HCT116 (cell line): ENCODE data around the gene AOC1. TPM values are rescaled to one million over a fixed set of nuclear protein-coding genes. Genes with fewer than 3 reads are reported as not detected.

ENCODE experiments used
- ATAC-seq: fragments of 200-7000 bp; cut with Tn5 transposase; 2 replicates; pipeline ENCODE4 v1.9.1; 2020; ENCODE audit warnings: mild to moderate bottlenecking, moderate library complexity
- BruUV-seq: library from RNA; stranded (reverse); fragments of 400-500 nt; replicated peaks from 2 replicates; lab custom pipeline; 2021; lab: Mats Ljungman, UMichigan
- CTCF ChIA-PET: fragments of 300-600 bp; sonication (Branson Sonifier 250); formaldehyde crosslinking; loops from one replicate; lab custom pipeline; 2021; ENCODE audit warnings: antibody characterized with exemption; lab: Charles Lee
- POLR2A ChIA-PET: fragments of 300-600, 350-600 bp; sonication (Branson Sonifier 250); formaldehyde crosslinking; loops from one replicate; lab custom pipeline; 2021; ENCODE audit warnings: antibody characterized with exemption; lab: Charles Lee
- RAD21 ChIA-PET, 2 experiments: fragments of 300-600 bp; sonication (Branson Sonifier 250); formaldehyde crosslinking; loops; one replicate each; lab custom pipeline; 2023; ENCODE audit warnings: low total read pairs in 2 of 2; ENCODE audit not compliant: uncharacterized antibody in 2 of 2, unreplicated experiment in 2 of 2, low non-redundant PET in 1 of 2; lab: Charles Lee
- DNase-seq: peaks from one replicate; pipeline ENCODE4 v3.0.0-alpha.2; 2010; ENCODE audit warnings: low read depth, low spot score
- H2AFZ ChIP-seq: fragments of 200-600 bp; shearing (Covaris generic), sonication (generic); 2 replicates; pipeline ENCODE4 v1.6.1; 2017; ENCODE audit warnings: low read depth, mixed run types, mixed read lengths, antibody characterized with exemption, low read length; ENCODE audit not compliant: poor library complexity, severe bottlenecking
- H3K27ac ChIP-seq: 2 replicates; pipeline ENCODE4 v1.5.1; 2012; ENCODE audit warnings: low read depth, low read length
- H3K27me3 ChIP-seq: fragments of 200-600 bp; sonication (generic); 2 replicates; pipeline ENCODE4 v1.6.1; 2016; ENCODE audit warnings: mixed run types, low read length, mixed read lengths; ENCODE audit not compliant: insufficient read depth
- H3K36me3 ChIP-seq, 2 experiments: fragments of 200-500 bp in 1 of 2; fragments of 200-600 bp in 1 of 2; sonication (Bioruptor generic) in 1 of 2; sonication (generic) in 1 of 2; 2 replicates each; pipeline versions ENCODE4 v1.5.1 to v1.6.1; 2014 to 2016; ENCODE audit warnings: low read length in 2 of 2, inconsistent platforms in 1 of 2, mixed read lengths in 1 of 2, mixed run types in 1 of 2; ENCODE audit not compliant: insufficient read depth in 2 of 2, control insufficient read depth in 1 of 2
- H3K4me1 ChIP-seq, 2 experiments: fragments of 200-600 bp in 1 of 2; sonication (generic) in 1 of 2; 2 replicates each; pipeline versions ENCODE4 v1.5.1 to v1.6.1; 2012 to 2017; ENCODE audit warnings: low read length in 2 of 2, inconsistent platforms in 1 of 2, mild to moderate bottlenecking in 1 of 2, mixed read lengths in 1 of 2, mixed run types in 1 of 2, moderate library complexity in 1 of 2; ENCODE audit not compliant: insufficient read depth in 2 of 2, control insufficient read depth in 1 of 2
- H3K4me2 ChIP-seq: fragments of 200-600 bp; sonication (generic); 2 replicates; pipeline ENCODE4 v1.6.1; 2017; ENCODE audit warnings: mixed run types, low read length, mixed read lengths
- H3K4me3 ChIP-seq, 2 experiments: fragments of 200-600 bp in 1 of 2; sonication (generic) in 1 of 2; replicated peaks in 1 of 2; 2 replicates each; pipeline ENCODE4 v1.5.1; 2011 to 2016; ENCODE audit warnings: low read length in 2 of 2, control low read depth in 1 of 2, low read depth in 1 of 2, mild to moderate bottlenecking in 1 of 2, mixed read lengths in 1 of 2, mixed run types in 1 of 2
- H3K79me2 ChIP-seq: fragments of 200-600 bp; sonication (generic); 2 replicates; pipeline ENCODE4 v1.6.1; 2017; ENCODE audit warnings: mild to moderate bottlenecking, mixed run types, low read length, moderate library complexity, mixed read lengths; ENCODE audit not compliant: insufficient read depth
- H3K9ac ChIP-seq: fragments of 200-600 bp; sonication (generic); 2 replicates; pipeline ENCODE4 v1.6.1; 2016; ENCODE audit warnings: low read length, mixed read lengths
- H3K9me2 ChIP-seq: fragments of 200-600 bp; sonication (generic), shearing (Covaris generic); 2 replicates; pipeline ENCODE4 v1.6.1; 2017; ENCODE audit warnings: mixed run types, mild to moderate bottlenecking, moderate library complexity; ENCODE audit not compliant: insufficient read depth
- H3K9me3 ChIP-seq, 2 experiments: fragments of 200-500 bp in 1 of 2; fragments of 200-600 bp in 1 of 2; sonication (Bioruptor generic) in 1 of 2; sonication (generic) in 1 of 2; 2 replicates each; pipeline ENCODE4 v1.6.1; 2014 to 2017; ENCODE audit warnings: low read length in 2 of 2, mixed read lengths in 2 of 2, inconsistent platforms in 1 of 2, low read depth in 1 of 2, mild to moderate bottlenecking in 1 of 2, mixed run types in 1 of 2, moderate library complexity in 1 of 2; ENCODE audit not compliant: control insufficient read depth in 1 of 2, insufficient read depth in 1 of 2
- H4K20me1 ChIP-seq: fragments of 200-600 bp; sonication (generic), shearing (Covaris generic); 2 replicates; pipeline ENCODE4 v1.6.1; 2017; ENCODE audit warnings: mixed run types, mild to moderate bottlenecking, moderate library complexity; ENCODE audit not compliant: insufficient read depth
- CTCF ChIP-seq, 3 experiments: fragments of 200-600 bp in 1 of 3; sonication (generic) in 1 of 3; IDR thresholded peaks in 2 of 3; conservative IDR thresholded peaks in 1 of 3; 2 replicates each; pipeline ENCODE4 v1.5.1; 2012 to 2017; ENCODE audit warnings: low read depth in 2 of 3, low read length in 2 of 3, antibody characterized with exemption in 1 of 3, borderline replicate concordance in 1 of 3, control low read depth in 1 of 3, mild to moderate bottlenecking in 1 of 3, mixed read lengths in 1 of 3, mixed run types in 1 of 3, moderate library complexity in 1 of 3; ENCODE audit not compliant: insufficient read depth in 1 of 3
- FOSL1 ChIP-seq: IDR thresholded peaks from 2 replicates; pipeline ENCODE4 v1.6.1; 2012; ENCODE audit warnings: low read depth
- RAD21 ChIP-seq: IDR thresholded peaks from 2 replicates; pipeline ENCODE4 v1.6.1; 2012; ENCODE audit warnings: low read depth, mild to moderate bottlenecking
- SIN3A ChIP-seq: IDR thresholded peaks from 2 replicates; pipeline ENCODE4 v1.6.1; 2012; ENCODE audit warnings: low read depth
- SP1 ChIP-seq: IDR thresholded peaks from 2 replicates; pipeline ENCODE4 v1.6.1; 2012; ENCODE audit warnings: low read depth
- TCF7L2 ChIP-seq: IDR thresholded peaks from 2 replicates; pipeline ENCODE4 v1.7.0; 2011; ENCODE audit warnings: borderline replicate concordance, inconsistent platforms; ENCODE audit not compliant: insufficient read depth, insufficient read length; ENCODE audit errors: extremely low read depth
- intact Hi-C: fragments of 100-400 bp; cut with micrococcal nuclease; formaldehyde crosslinking; loops from 2 replicates; pipeline ENCODE4 v1.10.0; 2022
- total RNA-seq: library from RNA; stranded (reverse); gene quantifications from one replicate; pipeline ENCODE4 v1.2.1, GENCODE V29; 2021; ENCODE audit not compliant: unreplicated experiment

Gene AOC1
- total RNA-seq, 1 experiment from 2014 or later = 0.37 TPM

DNA sequence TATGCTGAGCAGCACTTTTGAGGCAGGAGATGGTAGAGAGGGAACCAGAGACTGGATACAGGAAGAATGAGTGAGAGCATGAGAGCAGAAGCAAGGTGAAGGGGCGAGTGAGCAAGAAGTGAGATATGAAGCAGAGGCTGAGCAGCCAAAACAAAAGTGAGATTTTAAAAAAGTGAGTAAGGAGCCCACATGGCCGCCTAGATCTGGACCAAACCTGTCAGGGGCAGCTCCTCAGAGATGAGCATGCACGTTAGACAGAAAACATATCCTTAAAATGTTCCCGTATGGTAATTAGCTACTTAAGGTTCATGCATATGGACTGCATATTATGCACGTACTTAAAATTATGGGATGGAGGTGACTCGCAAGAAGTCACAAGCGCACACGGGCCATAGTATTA is 29.3 kb upstream of the AOC1 start:
- POLR2A ChIA-PET = no interaction called here
- intact Hi-C loops = no loop called here

GRCh38 chr7:150823484-150824126 is 28.7 kb upstream of the AOC1 start:
- CTCF ChIA-PET = no interaction called here

More for the DNA sequence above, 29.3 kb upstream of the AOC1 start:
- Histone ChIP-seq H4K20me1 (no peaks in the 10 kb centered on the region), H3K9ac (no peak overlapping the region), H3K9me3 (no peaks in the 10 kb centered on the region), H3K79me2 (no peaks in the 10 kb centered on the region), H3K4me3 (no peak overlapping the region), H2AFZ (no peak overlapping the region), H3K36me3 (no peaks in the 10 kb centered on the region), H3K4me1 (no peaks in the 10 kb centered on the region), H3K27me3 (no peaks in the 10 kb centered on the region; the same call in 1 of the 2 replicates), H3K27ac (no peak overlapping the region), H3K9me2 (no peaks in the 10 kb centered on the region)
- ATAC-seq = no peak
- ChIA-PET RAD21 (no interaction called here), CTCF (no interaction called here)
- no TSS peak for BruUV-seq
- no peak for DNase-seq
- no peak for TF ChIP-seq CTCF (IDR thresholded peaks at IDR 0.05 in 2 of 3, conservative IDR thresholded peaks at IDR 0.05 in 1 of 3; ENCODE audit: borderline replicate concordance in 1 of 3, insufficient read depth in 1 of 3, low read depth in 2 of 3, low read length in 2 of 3)
- TF ChIP-seq, all 23 proteins: peak for 0
- H3K4me2 ChIP-seq = no peak overlapping the region

More at GRCh38 chr7:150823484-150824126, 28.7 kb upstream of the AOC1 start:
- no peaks in the 10 kb centered on the region for H3K36me3 ChIP-seq
- ChIA-PET RAD21 (no interaction called here), POLR2A (no interaction called here)
- H3K9me3 ChIP-seq = no peaks in the 10 kb centered on the region
- no peak overlapping the region for H3K4me2 ChIP-seq
- H3K27ac ChIP-seq = no peak overlapping the region
- no peaks in the 10 kb centered on the region for H3K9me2 ChIP-seq
- ATAC-seq = no peak
- no peak for TF ChIP-seq SIN3A
- no peak for TF ChIP-seq SP1
- no peak for TF ChIP-seq FOSL1
- no peak for TF ChIP-seq RAD21
- TF ChIP-seq TCF7L2 = no peak
- TF ChIP-seq CTCF (IDR thresholded peaks at IDR 0.05 in 2 of 3, conservative IDR thresholded peaks at IDR 0.05 in 1 of 3; ENCODE audit: borderline replicate concordance in 1 of 3, insufficient read depth in 1 of 3, low read depth in 2 of 3, low read length in 2 of 3) = no peak
- DNase-seq = no peak
- no peak overlapping the region for H3K4me3 ChIP-seq
- H3K4me1 ChIP-seq = no peaks in the 10 kb centered on the region
- no peaks in the 10 kb centered on the region; the same call in 1 of the 2 replicates for H3K27me3 ChIP-seq
- no peak overlapping the region for H2AFZ ChIP-seq
- no peaks in the 10 kb centered on the region for H3K79me2 ChIP-seq
- H3K9ac ChIP-seq = no peak overlapping the region
- no peaks in the 10 kb centered on the region for H4K20me1 ChIP-seq
- BruUV-seq = no TSS peak
- intact Hi-C loops = no loop called here
